Thoracic aorta (tissue), 2 donors: ENCODE measurements around the gene SOX10. TPM values are rescaled to one million over a fixed set of nuclear protein-coding genes. Genes with fewer than 3 reads are reported as not detected.

Experiments
- ATAC-seq: fragments of 150-250 bp; one replicate; pipeline ENCODE4 v1.8.0; 2017; ENCODE audit warnings: low read depth; ENCODE audit not compliant: insufficient number of reproducible peaks, low FRiP score
- DNase-seq: peaks from one replicate; pipeline ENCODE4 v3.0.0-alpha.2; 2020; ENCODE audit warnings: low spot score
- H3K27ac ChIP-seq, 2 donors: fragments of 200-600 bp; sonication (generic); 1 replicate in 1 of 2; 2 replicates in 1 of 2; pipeline ENCODE4 v1.5.1; 2016; ENCODE audit warnings: mild to moderate bottlenecking in 2 of 2, moderate library complexity in 2 of 2
- H3K27me3 ChIP-seq: fragments of 200-600 bp; sonication (generic); replicated peaks from 2 replicates; pipeline ENCODE4 v1.6.0; 2016; ENCODE audit warnings: mild to moderate bottlenecking; ENCODE audit not compliant: insufficient read depth
- H3K36me3 ChIP-seq: fragments of 200-600 bp; sonication (generic); one replicate; pipeline ENCODE4 v1.5.1; 2016
- H3K4me1 ChIP-seq, 2 donors: fragments of 200-600 bp; sonication (generic); 1 replicate in 1 of 2; 2 replicates in 1 of 2; pipeline versions ENCODE4 v1.5.1 to v1.6.0; 2016; ENCODE audit warnings: low read depth in 2 of 2, mild to moderate bottlenecking in 1 of 2; ENCODE audit not compliant: control insufficient read depth in 1 of 2
- H3K4me3 ChIP-seq: fragments of 200-600 bp; sonication (generic); 2 replicates; pipeline ENCODE4 v1.5.1; 2016; ENCODE audit warnings: mild to moderate bottlenecking
- H3K9me3 ChIP-seq: fragments of 200-600 bp; sonication (generic); 2 replicates; pipeline ENCODE4 v1.5.1; 2016
- total RNA-seq, 2 donors: library from RNA; depleted of rRNA; stranded (reverse); fragments of >200 nt; gene quantifications; one replicate each; pipeline versions ENCODE4 v1.1.0 to v1.2.3, GENCODE V29; 2016
- TF ChIP-seq, protein P1 (sequence below): fragments of 200-600 bp; sonication (generic); IDR thresholded peaks from one replicate; pipeline ENCODE4 v1.5.1; 2019; ENCODE audit warnings: antibody characterized with exemption

SOX10 gene
- total RNA-seq, 2 donors from 2014 or later, result 0.49 to 0.95 TPM

GRCh38 chr22:37929390-37929789 is 55.0 kb downstream of the SOX10 start:
- Histone ChIP-seq H3K4me1 (peaks cover 8 to 15% of the 10 kb centered on the region in 2 donors), H3K4me3 (no peak overlapping the region), H3K27me3 (no peaks in the 10 kb centered on the region), H3K27ac (no peak overlapping the region), H3K9me3 (no peaks in the 10 kb centered on the region), H3K36me3 (peaks cover 36% of the 10 kb centered on the region)
- ATAC-seq (no peak), DNase-seq (no peak)
- TF ChIP-seq, protein P1, sequence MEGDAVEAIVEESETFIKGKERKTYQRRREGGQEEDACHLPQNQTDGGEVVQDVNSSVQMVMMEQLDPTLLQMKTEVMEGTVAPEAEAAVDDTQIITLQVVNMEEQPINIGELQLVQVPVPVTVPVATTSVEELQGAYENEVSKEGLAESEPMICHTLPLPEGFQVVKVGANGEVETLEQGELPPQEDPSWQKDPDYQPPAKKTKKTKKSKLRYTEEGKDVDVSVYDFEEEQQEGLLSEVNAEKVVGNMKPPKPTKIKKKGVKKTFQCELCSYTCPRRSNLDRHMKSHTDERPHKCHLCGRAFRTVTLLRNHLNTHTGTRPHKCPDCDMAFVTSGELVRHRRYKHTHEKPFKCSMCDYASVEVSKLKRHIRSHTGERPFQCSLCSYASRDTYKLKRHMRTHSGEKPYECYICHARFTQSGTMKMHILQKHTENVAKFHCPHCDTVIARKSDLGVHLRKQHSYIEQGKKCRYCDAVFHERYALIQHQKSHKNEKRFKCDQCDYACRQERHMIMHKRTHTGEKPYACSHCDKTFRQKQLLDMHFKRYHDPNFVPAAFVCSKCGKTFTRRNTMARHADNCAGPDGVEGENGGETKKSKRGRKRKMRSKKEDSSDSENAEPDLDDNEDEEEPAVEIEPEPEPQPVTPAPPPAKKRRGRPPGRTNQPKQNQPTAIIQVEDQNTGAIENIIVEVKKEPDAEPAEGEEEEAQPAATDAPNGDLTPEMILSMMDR, result no peak

GRCh38 chr22:37927637-37927936 is 56.8 kb downstream of the SOX10 start:
- Histone ChIP-seq H3K4me3 (no peak overlapping the region), H3K27ac (no peak overlapping the region), H3K4me1 (no peaks in the 10 kb centered on the region), H3K9me3 (no peaks in the 10 kb centered on the region), H3K27me3 (no peaks in the 10 kb centered on the region), H3K36me3 (peaks cover 46% of the 10 kb centered on the region)
- DNase-seq, result no peak
- TF ChIP-seq, protein P1, result no peak
- ATAC-seq, result no peak

DNA sequence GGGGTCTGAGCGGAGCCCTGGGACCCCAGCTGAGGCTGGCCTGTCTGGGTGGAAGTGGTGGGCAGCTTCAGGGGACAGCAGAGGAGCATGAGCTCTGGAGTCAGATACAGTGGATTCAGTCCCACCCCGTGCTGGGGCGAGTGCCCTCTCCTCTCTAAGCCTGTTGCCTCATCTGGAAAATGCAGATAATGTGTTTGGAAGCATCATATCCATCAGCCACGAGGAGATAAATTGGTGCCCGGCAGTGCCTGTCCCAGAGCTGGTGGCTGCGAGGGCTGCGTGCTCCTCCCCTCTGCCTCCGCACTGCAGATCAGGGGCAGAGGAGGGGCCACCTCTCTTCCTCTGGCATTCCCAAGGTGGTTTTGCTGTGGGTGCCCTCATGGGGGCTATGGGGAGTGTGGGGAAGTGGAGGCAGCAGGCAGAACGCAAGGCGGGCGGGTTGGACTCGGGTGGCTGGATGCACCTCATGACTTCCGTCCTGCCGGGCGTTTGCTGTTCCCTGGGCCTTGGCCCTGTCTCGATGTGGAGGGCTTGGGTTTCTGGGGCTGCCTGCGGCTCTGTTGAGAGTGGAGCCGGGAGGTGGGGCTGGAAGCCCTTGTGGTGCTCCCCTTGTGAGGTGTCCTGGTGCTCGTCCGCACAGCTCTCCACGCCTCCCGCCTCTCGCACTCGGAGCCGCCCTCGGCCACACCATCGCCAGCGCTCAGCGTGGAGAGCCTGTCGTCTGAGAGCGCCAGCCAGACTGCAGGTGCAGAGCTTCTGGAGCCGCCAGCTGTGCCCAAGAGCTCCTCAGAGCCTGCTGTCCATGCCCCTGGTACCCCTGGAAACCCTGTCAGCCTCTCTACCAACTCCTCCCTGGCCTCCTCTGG is 57.4 kb downstream of the SOX10 start:
- Histone ChIP-seq H3K9me3 (no peaks in the 10 kb centered on the region), H3K36me3 (peaks cover 45% of the 10 kb centered on the region), H3K27me3 (no peaks in the 10 kb centered on the region), H3K27ac (no peak overlapping the region), H3K4me3 (no peak overlapping the region), H3K4me1 (no peaks in the 10 kb centered on the region)
- ATAC-seq, result no peak
- no peak for DNase-seq
- TF ChIP-seq, protein P1, result no peak

DNA sequence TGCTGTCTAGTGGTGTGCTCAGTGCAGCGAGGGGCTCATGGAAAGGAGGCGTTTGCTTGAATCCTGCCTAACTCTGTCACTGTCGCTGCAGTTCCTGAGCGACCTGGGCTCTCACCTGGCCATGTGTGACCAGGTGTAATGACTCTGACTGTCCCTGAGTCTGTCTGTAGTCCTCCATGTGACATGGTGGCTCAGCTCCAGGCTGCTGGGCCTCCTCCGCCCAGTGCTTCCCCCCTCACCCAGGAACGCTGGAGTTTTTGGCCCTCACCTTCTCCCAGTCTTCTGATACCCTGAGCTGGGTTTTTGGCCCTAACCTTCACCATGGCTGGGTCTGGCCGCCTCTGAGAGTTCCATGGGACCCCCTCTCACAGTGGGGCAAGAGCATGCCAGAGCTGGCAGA is 58.0 kb downstream of the SOX10 start:
- ATAC-seq (no peak), DNase-seq (no peak)
- Histone ChIP-seq H3K36me3 (peaks cover 48% of the 10 kb centered on the region), H3K4me3 (no peak overlapping the region), H3K4me1 (no peaks in the 10 kb centered on the region), H3K27me3 (no peaks in the 10 kb centered on the region), H3K27ac (no peak overlapping the region), H3K9me3 (no peaks in the 10 kb centered on the region)
- TF ChIP-seq, protein P1, result no peak

DNA sequence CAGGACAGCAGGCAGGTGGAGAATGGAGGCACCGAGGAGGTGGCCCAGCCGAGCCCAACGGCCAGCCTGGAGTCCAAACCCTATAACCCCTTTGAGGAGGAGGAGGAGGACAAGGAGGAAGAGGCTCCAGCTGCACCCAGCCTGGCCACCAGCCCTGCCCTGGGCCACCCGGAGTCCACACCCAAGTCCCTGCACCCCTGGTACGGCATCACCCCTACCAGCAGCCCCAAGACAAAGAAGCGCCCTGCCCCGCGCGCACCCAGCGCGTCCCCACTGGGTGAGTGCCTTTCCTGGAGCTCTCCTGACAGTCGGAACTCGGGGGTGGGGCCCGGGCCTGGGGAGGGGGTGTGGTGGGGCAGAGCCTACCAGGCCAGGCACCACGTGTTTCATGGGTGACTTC is 58.6 kb downstream of the SOX10 start:
- Histone ChIP-seq H3K27ac (no peak overlapping the region), H3K9me3 (no peaks in the 10 kb centered on the region), H3K4me1 (no peaks in the 10 kb centered on the region), H3K36me3 (peaks cover 48% of the 10 kb centered on the region), H3K27me3 (no peaks in the 10 kb centered on the region), H3K4me3 (no peak overlapping the region)
- DNase-seq (no peak), ATAC-seq (no peak)
- TF ChIP-seq, protein P1, result no peak
